Smooth muscle cell of the brain vasculature (primary cell): ENCODE data around the gene TIMP3.

Experiments used
- DNase-seq: peaks from one replicate; pipeline ENCODE4 v3.0.0-alpha.2; 2012; ENCODE audit warnings: low read depth, low spot score

Gene TIMP3

GRCh38 chr22:32786027-32786418, 15.5 kb upstream of the TIMP3 start:
- no peak for DNase-seq

- no peak for DNase-seq
These were observed 12.4 kb upstream of the TIMP3 start for GRCh38 chr22:32788904-32789624.

- no peak for DNase-seq
These were observed 11.5 kb upstream of the TIMP3 start for GRCh38 chr22:32789797-32790620.

- no peak for DNase-seq
These were observed 10.4 kb upstream of the TIMP3 start for GRCh38 chr22:32791056-32791455.

GRCh38 chr22:32791485-32791884, 10.0 kb upstream of the TIMP3 start:
- DNase-seq: no peak

GRCh38 chr22:32793589-32793988, 7.9 kb upstream of the TIMP3 start:
- DNase-seq: no peak

- DNase-seq: no peak
These were observed 6.9 kb upstream of the TIMP3 start for GRCh38 chr22:32794449-32795213.

GRCh38 chr22:32795214-32795596, 6.3 kb upstream of the TIMP3 start:
- no peak for DNase-seq

GRCh38 chr22:32796865-32797573, 4.5 kb upstream of the TIMP3 start:
- no peak for DNase-seq

- no peak for DNase-seq
These were observed 2.0 kb upstream of the TIMP3 start for GRCh38 chr22:32799496-32799895.

GRCh38 chr22:32800158-32800882, 1.2 kb upstream of the TIMP3 start:
- no peak for DNase-seq

GRCh38 chr22:32800994-32801536, 440 bp upstream of the TIMP3 start:
- DNase-seq: no peak

GRCh38 chr22:32802237-32802765, 796 bp downstream of the TIMP3 start:
- DNase-seq: no peak

GRCh38 chr22:32803020-32803737, 1.7 kb downstream of the TIMP3 start:
- no peak for DNase-seq

GRCh38 chr22:32803738-32804435, 2.4 kb downstream of the TIMP3 start:
- DNase-seq: no peak

- DNase-seq: no peak
These were observed 3.2 kb downstream of the TIMP3 start for GRCh38 chr22:32804531-32805360.

- no peak for DNase-seq
These were observed 3.9 kb downstream of the TIMP3 start for GRCh38 chr22:32805361-32805881.

GRCh38 chr22:32806296-32806695, 4.8 kb downstream of the TIMP3 start:
- DNase-seq: no peak
